ENCODE data around the gene DEFB113.

Gene DEFB113

GRCh38 chr6:49919261-49919660 is 50.2 kb downstream of the DEFB113 start:
- DNase-seq = no peak
- no peak overlapping the region for H3K4me3 ChIP-seq (ENCODE audit: insufficient read depth, low read depth, low read length, poor library complexity, severe bottlenecking)
- H3K36me3 ChIP-seq (ENCODE audit: control insufficient read depth, insufficient read depth, low read length) = no peaks in the 10 kb centered on the region
- no peaks in the 10 kb centered on the region for H3K27me3 ChIP-seq (replicated peaks; ENCODE audit: control insufficient read depth, insufficient read depth, low read length, poor library complexity, severe bottlenecking)
- H3K9me3 ChIP-seq (ENCODE audit: control insufficient read depth, low read length) = no peaks in the 10 kb centered on the region
- no peak overlapping the region for H3K27ac ChIP-seq (ENCODE audit: insufficient read depth, low read length, poor library complexity, severe bottlenecking)
- H3K4me1 ChIP-seq (ENCODE audit: control insufficient read depth, insufficient read depth, low read length, poor library complexity, severe bottlenecking) = no peaks in the 10 kb centered on the region

DNA sequence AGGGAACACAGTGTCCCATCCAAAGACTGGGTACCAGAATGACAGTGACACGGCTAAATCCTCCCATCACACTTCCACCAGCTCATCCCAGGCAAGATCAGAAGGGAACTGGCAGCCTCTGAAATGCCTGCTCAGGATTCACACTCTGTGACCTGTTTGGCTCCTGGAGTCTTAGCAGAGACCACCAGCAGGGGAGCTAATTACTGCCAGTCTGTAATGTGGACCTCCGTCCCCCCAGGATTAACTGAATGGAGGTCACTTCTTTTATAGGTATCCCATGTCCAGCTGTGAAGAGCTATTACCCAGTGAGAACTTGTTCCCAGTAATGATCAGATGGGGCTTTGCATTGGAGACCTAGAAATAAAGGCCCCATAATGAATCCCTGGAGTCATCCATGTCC is 50.6 kb downstream of the DEFB113 start:
- DNase-seq = no peak

More for the DNA sequence above, 50.6 kb downstream of the DEFB113 start:
- no peaks in the 10 kb centered on the region for H3K36me3 ChIP-seq (ENCODE audit: control insufficient read depth, insufficient read depth, low read length)
- H3K27me3 ChIP-seq (replicated peaks; ENCODE audit: control insufficient read depth, insufficient read depth, low read length, poor library complexity, severe bottlenecking) = no peaks in the 10 kb centered on the region
- H3K4me1 ChIP-seq (ENCODE audit: control insufficient read depth, insufficient read depth, low read length, poor library complexity, severe bottlenecking) = no peaks in the 10 kb centered on the region
- H3K4me3 ChIP-seq (ENCODE audit: insufficient read depth, low read depth, low read length, poor library complexity, severe bottlenecking) = no peak overlapping the region
- H3K9me3 ChIP-seq (ENCODE audit: control insufficient read depth, low read length) = no peaks in the 10 kb centered on the region
- no peak overlapping the region for H3K27ac ChIP-seq (ENCODE audit: insufficient read depth, low read length, poor library complexity, severe bottlenecking)

Measured in effector memory CD4-positive, alpha-beta T cell (primary cell).